ENCODE results near the gene NT5C1A.

Gene NT5C1A

GRCh38 chr1:39681294-39681693 is 9.4 kb upstream of the NT5C1A start:
- no peak for TF ChIP-seq GATA3 (IDR thresholded peaks at IDR 0.05; ENCODE audit: low read depth, low read length)
- TF ChIP-seq GATA2 (IDR thresholded peaks at IDR 0.05; ENCODE audit: low read depth, low read length) = no peak

GRCh38 chr1:39680751-39681150 is 8.8 kb upstream of the NT5C1A start:
- TF ChIP-seq GATA2 (IDR thresholded peaks at IDR 0.05; ENCODE audit: low read depth, low read length) = no peak
- TF ChIP-seq GATA3 (IDR thresholded peaks at IDR 0.05; ENCODE audit: low read depth, low read length) = no peak

GRCh38 chr1:39679821-39680220 is 7.9 kb upstream of the NT5C1A start:
- no peak for TF ChIP-seq GATA3 (IDR thresholded peaks at IDR 0.05; ENCODE audit: low read depth, low read length)

GRCh38 chr1:39678889-39679288 is 7.0 kb upstream of the NT5C1A start:
- TF ChIP-seq GATA3 (IDR thresholded peaks at IDR 0.05; ENCODE audit: low read depth, low read length) (no peak), GATA2 (IDR thresholded peaks at IDR 0.05; ENCODE audit: low read depth, low read length) (no peak)

GRCh38 chr1:39677645-39678044 is 5.7 kb upstream of the NT5C1A start:
- no peak for TF ChIP-seq GATA3 (IDR thresholded peaks at IDR 0.05; ENCODE audit: low read depth, low read length)
- no peak for TF ChIP-seq GATA2 (IDR thresholded peaks at IDR 0.05; ENCODE audit: low read depth, low read length)

GRCh38 chr1:39676948-39677548 is 5.1 kb upstream of the NT5C1A start:
- TF ChIP-seq GATA2 (IDR thresholded peaks at IDR 0.05; ENCODE audit: low read depth, low read length) = no peak
- no peak for TF ChIP-seq GATA3 (IDR thresholded peaks at IDR 0.05; ENCODE audit: low read depth, low read length)

- TF ChIP-seq GATA2 (IDR thresholded peaks at IDR 0.05; ENCODE audit: low read depth, low read length) (no peak), GATA3 (IDR thresholded peaks at IDR 0.05; ENCODE audit: low read depth, low read length) (no peak)
These were observed 3.3 kb upstream of the NT5C1A start for GRCh38 chr1:39675220-39675619.

GRCh38 chr1:39673215-39673614 is 1.3 kb upstream of the NT5C1A start:
- no peak for TF ChIP-seq GATA2 (IDR thresholded peaks at IDR 0.05; ENCODE audit: low read depth, low read length)
- no peak for TF ChIP-seq GATA3 (IDR thresholded peaks at IDR 0.05; ENCODE audit: low read depth, low read length)

GRCh38 chr1:39672551-39672947 is 642 bp upstream of the NT5C1A start:
- TF ChIP-seq GATA2 (IDR thresholded peaks at IDR 0.05; ENCODE audit: low read depth, low read length) (no peak), GATA3 (IDR thresholded peaks at IDR 0.05; ENCODE audit: low read depth, low read length) (no peak)

GRCh38 chr1:39671433-39671792 is 494 bp downstream of the NT5C1A start:
- TF ChIP-seq GATA3 (IDR thresholded peaks at IDR 0.05; ENCODE audit: low read depth, low read length) (no peak), GATA2 (IDR thresholded peaks at IDR 0.05; ENCODE audit: low read depth, low read length) (no peak)

GRCh38 chr1:39670689-39671088 is 1.2 kb downstream of the NT5C1A start:
- TF ChIP-seq GATA2 (IDR thresholded peaks at IDR 0.05; ENCODE audit: low read depth, low read length) (no peak), GATA3 (IDR thresholded peaks at IDR 0.05; ENCODE audit: low read depth, low read length) (no peak)

GRCh38 chr1:39668894-39669293 is 3.0 kb downstream of the NT5C1A start:
- TF ChIP-seq GATA3 (IDR thresholded peaks at IDR 0.05; ENCODE audit: low read depth, low read length) (no peak), GATA2 (IDR thresholded peaks at IDR 0.05; ENCODE audit: low read depth, low read length) (no peak)

- no peak for TF ChIP-seq GATA2 (IDR thresholded peaks at IDR 0.05; ENCODE audit: low read depth, low read length)
- TF ChIP-seq GATA3 (IDR thresholded peaks at IDR 0.05; ENCODE audit: low read depth, low read length) = no peak
These were observed 3.8 kb downstream of the NT5C1A start for GRCh38 chr1:39668111-39668510.

- TF ChIP-seq GATA3 (IDR thresholded peaks at IDR 0.05; ENCODE audit: low read depth, low read length) (no peak), GATA2 (IDR thresholded peaks at IDR 0.05; ENCODE audit: low read depth, low read length) (no peak)
These were observed 5.1 kb downstream of the NT5C1A start for GRCh38 chr1:39666772-39667171.

GRCh38 chr1:39663559-39663958 is 8.3 kb downstream of the NT5C1A start:
- TF ChIP-seq GATA3 (IDR thresholded peaks at IDR 0.05; ENCODE audit: low read depth, low read length) = no peak
- no peak for TF ChIP-seq GATA2 (IDR thresholded peaks at IDR 0.05; ENCODE audit: low read depth, low read length)

- TF ChIP-seq GATA2 (IDR thresholded peaks at IDR 0.05; ENCODE audit: low read depth, low read length) (no peak), GATA3 (IDR thresholded peaks at IDR 0.05; ENCODE audit: low read depth, low read length) (no peak)
These were observed 9.0 kb downstream of the NT5C1A start for GRCh38 chr1:39662861-39663260.
